K562 (cell line): ENCODE data around the gene NAT10. TPM values are rescaled to one million over a fixed set of nuclear protein-coding genes. Genes with fewer than 3 reads are reported as not detected.
A peak's percentile ranks its signal among the peaks of the same experiment; 100 is the strongest.

Experiments used
- DNMT1 ChIP-seq: fragments of 450-650 bp; IDR thresholded peaks from 2 replicates; pipeline ENCODE4 v1.6.1; 2016; ENCODE audit warnings: antibody characterized with exemption, mild to moderate bottlenecking
- FIP1L1 ChIP-seq: fragments of 200-400 bp; formaldehyde crosslinking; IDR thresholded peaks from 2 replicates; pipeline ENCODE4 v1.6.1; 2018; ENCODE audit warnings: mild to moderate bottlenecking, low read depth, low read length; ENCODE audit not compliant: poor library complexity, severe bottlenecking
- FOXA1 ChIP-seq: fragments of 450-650 bp; IDR thresholded peaks from 2 replicates; pipeline ENCODE4 v1.6.1; 2016; ENCODE audit warnings: mild to moderate bottlenecking, borderline replicate concordance
- FOXK1 ChIP-seq: sonication (generic); formaldehyde crosslinking; IDR thresholded peaks from 2 replicates; pipeline ENCODE4 v1.8.0; 2022; ENCODE audit warnings: missing genetic modification reagents, mild to moderate bottlenecking, borderline replicate concordance
- FUS ChIP-seq: fragments of 200-400 bp; formaldehyde crosslinking; optimal IDR thresholded peaks from 2 replicates; pipeline ENCODE3; 2017; ENCODE audit warnings: low read depth, low read length
- HDAC6 ChIP-seq: IDR thresholded peaks from 2 replicates; pipeline ENCODE4 v1.6.1; 2012; ENCODE audit warnings: low read depth, mild to moderate bottlenecking, control low read depth, inconsistent platforms, low read length, moderate library complexity
- MAFF ChIP-seq: IDR thresholded peaks from 2 replicates; pipeline ENCODE4 v1.6.1; 2012; ENCODE audit warnings: low read length, improper control_type of control experiment
- MTA2 ChIP-seq: fragments of 450-650 bp; IDR thresholded peaks from 2 replicates; pipeline ENCODE4 v1.6.1; 2016; ENCODE audit warnings: low read depth
- NR2F6 ChIP-seq: fragments of 450-650 bp; formaldehyde crosslinking; IDR thresholded peaks from 2 replicates; pipeline ENCODE4 v1.4.0; 2020; ENCODE audit warnings: mild to moderate bottlenecking
- POU5F1 ChIP-seq: fragments of 150-350 bp; IDR thresholded peaks from 2 replicates; pipeline ENCODE4 v1.6.1; 2014; ENCODE audit warnings: borderline replicate concordance, low read length, low read depth, mild to moderate bottlenecking; ENCODE audit not compliant: partially characterized antibody
- PTRF ChIP-seq: fragments of 450-650 bp; IDR thresholded peaks from 2 replicates; pipeline ENCODE4 v1.6.1; 2016; ENCODE audit warnings: mild to moderate bottlenecking, missing genetic modification characterization, missing compliant biosample characterization
- PURB ChIP-seq: sonication (generic); formaldehyde crosslinking; IDR thresholded peaks from 2 replicates; pipeline ENCODE4 v1.9.0; 2021; ENCODE audit warnings: low read depth, mild to moderate bottlenecking, missing genetic modification reagents
- RBM34 ChIP-seq: fragments of 200-400 bp; formaldehyde crosslinking; IDR thresholded peaks from 2 replicates; pipeline ENCODE4 v1.6.1; 2018; ENCODE audit warnings: low read length, borderline replicate concordance; ENCODE audit not compliant: insufficient read depth
- RUNX1 ChIP-seq: sonication (generic); IDR thresholded peaks from 2 replicates; pipeline ENCODE4 v1.6.1; 2016; ENCODE audit warnings: antibody characterized with exemption, low read depth
- SP1 ChIP-seq: sonication (generic); formaldehyde crosslinking; IDR thresholded peaks from 2 replicates; pipeline ENCODE4 v1.8.1; 2022; ENCODE audit warnings: mild to moderate bottlenecking, missing genetic modification reagents
- ZKSCAN1 ChIP-seq: fragments of 150-350 bp; IDR thresholded peaks from 2 replicates; pipeline ENCODE4 v1.6.1; 2016; ENCODE audit warnings: low read depth, low read length
- ZNF133 ChIP-seq: fragments of 250-450 bp; sonication (Bioruptor Pico); IDR thresholded peaks from 2 replicates; pipeline ENCODE4 v1.4.0; 2020; ENCODE audit warnings: mild to moderate bottlenecking
- ZNF274 ChIP-seq: IDR thresholded peaks from 2 replicates; pipeline ENCODE4 v1.6.1; 2011; ENCODE audit warnings: low read depth, mild to moderate bottlenecking, low read length, moderate library complexity, borderline replicate concordance
- ZNF354B ChIP-seq: fragments of 250-450 bp; sonication (Bioruptor Pico); IDR thresholded peaks from 2 replicates; pipeline ENCODE4 v1.4.0; 2020
- ZNF561 ChIP-seq: fragments of 450-650 bp; formaldehyde crosslinking; conservative IDR thresholded peaks from 2 replicates; pipeline ENCODE4 v1.4.0; 2020; ENCODE audit warnings: mild to moderate bottlenecking, moderate library complexity
- ZNF780A ChIP-seq: fragments of 250-450 bp; sonication (Bioruptor Pico); IDR thresholded peaks from 2 replicates; pipeline ENCODE4 v1.5.0; 2021; ENCODE audit warnings: mild to moderate bottlenecking
- polyA plus RNA-seq, 8 experiments: library from polyadenylated mRNA; depleted of rRNA in 4 of 8; stranded (reverse) in 5 of 8; unstranded in 3 of 8; fragments of >200 nt; fragmentation: Nextera tagmentation in 2 of 8; fragmentation: Illumina TruSeq in 1 of 8; extraction: Ambion mirVana in 2 of 8; extraction: Trizol in 1 of 8; gene quantifications; 2 replicates each; pipeline versions ENCODE4 v1.2.1 to v1.2.3, GENCODE V29; 2011 to 2014; ENCODE audit warnings: inconsistent platforms in 1 of 8, missing spikeins in 1 of 8
- total RNA-seq, 7 experiments: library from RNA; depleted of rRNA in 6 of 7; stranded (reverse); fragments of >200 nt in 6 of 7; fragmentation: Illumina TruSeq in 2 of 7; extraction: Trizol in 2 of 7; gene quantifications; 2 replicates each; pipeline versions ENCODE4 v1.2.1 to v1.2.3, GENCODE V29; 2011 to 2021; ENCODE audit warnings: low replicate concordance in 1 of 7
- TF ChIP-seq, protein P1 (sequence below): fragments of 250-450 bp; sonication (Bioruptor Pico); IDR thresholded peaks from 2 replicates; pipeline ENCODE4 v1.5.0; 2021; ENCODE audit warnings: mild to moderate bottlenecking, moderate library complexity
- TF ChIP-seq, protein P2 (sequence below), 2 experiments: IDR thresholded peaks in 1 of 2; conservative IDR thresholded peaks in 1 of 2; 2 replicates each; pipeline ENCODE4 v1.6.1; 2016; ENCODE audit warnings: low read depth in 2 of 2, mild to moderate bottlenecking in 1 of 2, missing compliant biosample characterization in 1 of 2, missing genetic modification characterization in 1 of 2, moderate library complexity in 1 of 2

The NAT10 gene
- total and polyA plus RNA-seq, 9 of the 15 experiments (the other 6 are each of a cell fraction or from before 2014, with no cell fraction given) = 55.4 to 125 (median 86.3) TPM

DNA sequence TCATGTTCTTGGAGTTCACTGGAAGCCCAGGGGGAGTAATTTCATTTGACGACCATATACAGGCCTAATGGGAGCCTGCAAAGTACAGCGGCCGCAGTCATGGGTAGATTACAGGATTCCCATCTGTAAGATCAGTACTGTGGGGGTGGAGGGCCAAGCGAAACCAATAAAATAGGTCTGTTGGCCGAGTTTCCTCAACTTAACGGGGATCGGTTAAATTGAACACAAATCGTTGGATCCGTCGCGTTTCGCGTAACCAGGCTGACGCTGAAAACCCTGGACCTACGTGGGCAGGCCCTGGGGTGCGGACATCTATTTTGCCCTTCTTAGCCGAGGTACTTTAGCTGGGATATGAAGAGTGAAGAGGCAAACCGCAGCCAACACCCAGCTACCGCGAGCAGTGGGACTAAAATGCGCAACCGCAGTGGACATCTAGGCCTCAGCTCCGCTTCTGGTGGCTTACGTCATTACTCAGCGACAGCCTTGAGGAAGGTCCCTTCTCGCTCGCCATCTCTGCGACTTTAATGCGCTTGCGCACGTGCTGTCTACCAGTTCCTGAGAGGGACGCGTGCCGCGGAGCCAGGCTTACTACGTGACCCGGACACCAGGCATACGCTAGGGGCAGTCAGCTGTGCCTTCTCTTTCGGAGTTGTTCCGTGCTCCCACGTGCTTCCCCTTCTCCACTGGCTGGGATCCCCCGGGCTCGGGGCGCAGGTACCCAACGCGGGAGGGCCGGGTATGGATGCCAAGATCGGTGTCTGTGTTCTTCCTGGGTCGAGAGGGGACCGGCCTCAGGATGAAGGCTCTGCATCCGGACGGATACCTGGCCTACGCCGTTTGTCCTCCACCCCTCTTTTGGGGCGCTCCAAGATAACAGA lies at the start of gene NAT10 (continued):
- TF ChIP-seq, protein P1, sequence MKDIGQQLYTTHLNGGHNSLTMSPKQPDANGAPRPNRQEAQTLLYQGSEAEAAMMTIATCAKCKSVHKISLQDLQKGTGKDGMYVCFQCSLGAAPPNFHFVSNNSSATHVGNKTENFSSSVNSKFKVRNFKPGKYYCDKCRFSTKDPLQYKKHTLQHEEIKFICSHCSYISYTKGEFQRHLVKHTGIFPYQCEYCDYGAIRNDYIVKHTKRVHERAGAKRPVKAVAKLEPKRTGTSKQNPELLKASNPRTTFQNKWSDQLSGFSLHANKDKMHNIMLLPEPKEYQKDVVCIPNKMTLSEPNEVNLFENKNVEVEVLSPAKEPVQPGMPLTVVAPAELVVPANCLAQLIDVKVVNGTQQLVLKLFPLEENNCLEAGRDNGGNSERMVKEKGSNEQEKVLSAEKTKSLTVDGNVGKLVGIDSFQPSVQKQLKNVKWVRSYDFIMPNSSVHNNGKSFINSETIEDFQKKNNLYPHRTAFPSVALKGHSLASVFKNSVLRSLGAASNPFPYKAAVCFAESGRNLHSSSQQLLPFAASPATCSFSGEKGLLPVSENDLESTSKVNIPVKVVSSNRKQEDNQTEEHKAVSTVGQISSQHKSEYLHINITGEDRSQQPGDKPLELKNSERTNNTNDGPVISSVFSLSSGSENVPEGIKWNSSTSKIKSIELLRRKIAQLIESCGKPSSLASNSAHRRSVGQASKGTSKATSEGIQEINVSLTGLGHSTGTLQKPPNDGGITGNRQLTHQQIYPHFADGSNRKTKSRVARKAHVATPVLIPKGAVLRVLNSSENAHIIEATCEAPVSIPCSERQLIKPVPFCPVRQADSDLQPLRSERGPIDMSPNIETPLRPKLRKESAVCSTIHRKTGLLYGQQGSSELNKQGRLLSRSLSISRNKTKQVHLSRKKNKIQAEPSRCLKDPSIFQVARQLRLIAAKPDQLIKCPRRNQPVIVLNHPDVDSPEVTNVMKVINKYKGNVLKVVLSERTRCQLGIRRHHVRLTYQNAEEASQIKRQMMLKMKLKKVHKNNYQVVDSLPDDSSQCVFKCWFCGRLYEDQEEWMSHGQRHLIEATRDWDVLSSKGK = 0 out of 2 replicates have a peak, but pooled peaks have one; percentile 56
- peak; percentile 46 for TF ChIP-seq POU5F1
- no peak for TF ChIP-seq RBM34
- TF ChIP-seq FOXA1 = no peak
- TF ChIP-seq, protein P2, sequence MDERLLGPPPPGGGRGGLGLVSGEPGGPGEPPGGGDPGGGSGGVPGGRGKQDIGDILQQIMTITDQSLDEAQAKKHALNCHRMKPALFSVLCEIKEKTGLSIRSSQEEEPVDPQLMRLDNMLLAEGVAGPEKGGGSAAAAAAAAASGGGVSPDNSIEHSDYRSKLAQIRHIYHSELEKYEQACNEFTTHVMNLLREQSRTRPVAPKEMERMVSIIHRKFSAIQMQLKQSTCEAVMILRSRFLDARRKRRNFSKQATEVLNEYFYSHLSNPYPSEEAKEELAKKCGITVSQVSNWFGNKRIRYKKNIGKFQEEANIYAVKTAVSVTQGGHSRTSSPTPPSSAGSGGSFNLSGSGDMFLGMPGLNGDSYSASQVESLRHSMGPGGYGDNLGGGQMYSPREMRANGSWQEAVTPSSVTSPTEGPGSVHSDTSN (CRISPR knock-in tag; IDR thresholded peaks at IDR 0.05; ENCODE audit: low read depth) = no peak
- TF ChIP-seq, protein P2 (tag; conservative IDR thresholded peaks at IDR 0.05; ENCODE audit: low read depth) = no peak
- no peak for TF ChIP-seq ZNF354B (CRISPR knock-in tag)
- TF ChIP-seq RUNX1 = peak; percentile 61
- TF ChIP-seq MAFF = no peak
- TF ChIP-seq FOXK1 = no peak
- no peak for TF ChIP-seq DNMT1
- TF ChIP-seq ZNF133 = 0 out of 2 replicates have a peak, but pooled peaks have one; percentile 31
- no peak for TF ChIP-seq ZNF274
- no peak for TF ChIP-seq MTA2
- TF ChIP-seq ZNF561 (CRISPR knock-in tag) = peak; percentile 82
- no peak for TF ChIP-seq PURB (CRISPR knock-in tag)
- peak; percentile 81; the same call in 1 of the 2 replicates for TF ChIP-seq NR2F6 (CRISPR knock-in tag)
- TF ChIP-seq PTRF = no peak
- TF ChIP-seq FIP1L1 = peak; percentile 76
- no peak for TF ChIP-seq HDAC6
- peak; percentile 86 for TF ChIP-seq SP1
- no peak for TF ChIP-seq FUS
- no peak; the same call in 1 of the 2 replicates for TF ChIP-seq ZNF780A
- peak; percentile 28; the same call in 1 of the 2 replicates for TF ChIP-seq ZKSCAN1
